GM12878 (cell line): Measurements from ENCODE around the gene ADAMTS13. TPM values are rescaled to one million over a fixed set of nuclear protein-coding genes. Genes with fewer than 3 reads are reported as not detected.
A peak's percentile ranks its signal among the peaks of the same experiment; 100 is the strongest.

ENCODE experiments used
- ATAC-seq: fragments of 200-7000 bp; cut with Tn5 transposase; 3 replicates; pipeline ENCODE4 v1.9.1; 2020; ENCODE audit warnings: mild to moderate bottlenecking, moderate library complexity
- BruUV-seq: library from RNA; stranded (reverse); fragments of 400-500 nt; replicated peaks from 2 replicates; lab custom pipeline; 2021; lab: Mats Ljungman, UMichigan
- CTCF ChIA-PET: fragments of 300-600 bp; sonication (Branson Sonifier 250); formaldehyde crosslinking; extraction: SDS; loops from one replicate; lab custom pipeline; 2021; ENCODE audit warnings: inconsistent platforms; lab: Yijun Ruan, JAX
- POLR2A ChIA-PET: fragments of 350-600 bp; formaldehyde crosslinking; extraction: SDS; loops from one replicate; lab custom pipeline; 2021; ENCODE audit warnings: inconsistent platforms; lab: Charles Lee
- RAD21 ChIA-PET: fragments of 300-600 bp; sonication (Branson Sonifier 250); formaldehyde crosslinking; loops from one replicate; lab custom pipeline; 2023; ENCODE audit warnings: antibody characterized with exemption; ENCODE audit not compliant: unreplicated experiment; lab: Charles Lee
- SMC1A ChIA-PET: fragments of 300-600 bp; sonication (Branson Sonifier 250); formaldehyde crosslinking; loops from one replicate; lab custom pipeline; 2023; ENCODE audit not compliant: unreplicated experiment, uncharacterized antibody; lab: Charles Lee
- DNase-seq: peaks from one replicate; pipeline ENCODE4 v3.0.0-alpha.2; 2011; ENCODE audit warnings: low read depth, low spot score
- FAIRE-seq: peaks from 3 replicates; lab custom pipeline; 2011; peaks lifted over from hg19 to GRCh38; lab: Jason Lieb, UNC
- H2AFZ ChIP-seq: 2 replicates; pipeline ENCODE4 v1.6.0; 2011; ENCODE audit warnings: low read depth, low read length, control low read depth; ENCODE audit not compliant: control insufficient read depth
- H3K27ac ChIP-seq: 2 replicates; pipeline ENCODE4 v1.5.1; 2011; ENCODE audit warnings: control low read depth; ENCODE audit not compliant: control insufficient read depth, insufficient read depth
- H3K27me3 ChIP-seq, 2 experiments: replicated peaks in 1 of 2; 2 replicates each; pipeline versions ENCODE4 v1.6.0 to v1.6.1; 2011; ENCODE audit warnings: low read length in 1 of 2; ENCODE audit not compliant: control insufficient read depth in 2 of 2, insufficient read depth in 2 of 2
- H3K36me3 ChIP-seq, 2 experiments: 2 replicates each; pipeline ENCODE4 v1.5.1; 2011; ENCODE audit warnings: low read length in 1 of 2; ENCODE audit not compliant: control insufficient read depth in 2 of 2, insufficient read depth in 2 of 2
- H3K4me1 ChIP-seq: 2 replicates; pipeline ENCODE4 v1.6.1; 2011; ENCODE audit warnings: mild to moderate bottlenecking, low read length, moderate library complexity, mixed read lengths; ENCODE audit not compliant: control insufficient read depth, insufficient read depth
- H3K4me2 ChIP-seq: 2 replicates; pipeline ENCODE4 v1.6.0; 2011; ENCODE audit warnings: control low read depth; ENCODE audit not compliant: control insufficient read depth, insufficient read depth
- H3K4me3 ChIP-seq: fragments of 200-600 bp; sonication (generic); 2 replicates; pipeline ENCODE4 v1.5.1; 2016
- H3K79me2 ChIP-seq: 2 replicates; pipeline ENCODE4 v1.6.0; 2011; ENCODE audit warnings: low read length; ENCODE audit not compliant: control insufficient read depth, insufficient read depth
- H3K9ac ChIP-seq: 2 replicates; pipeline ENCODE4 v1.8.0; 2011; ENCODE audit warnings: low read length, control low read depth, mixed read lengths; ENCODE audit not compliant: control insufficient read depth, insufficient read depth
- H3K9me3 ChIP-seq: replicated peaks from 3 replicates; pipeline ENCODE4 v1.5.1; 2011; ENCODE audit warnings: mild to moderate bottlenecking, low read length; ENCODE audit not compliant: control insufficient read depth, insufficient read depth
- H4K20me1 ChIP-seq: 2 replicates; pipeline ENCODE4 v1.6.0; 2011; ENCODE audit not compliant: control insufficient read depth, insufficient read depth
- ASH2L ChIP-seq: fragments of 300-600, 200-600 bp; sonication (generic); IDR thresholded peaks from 2 replicates; pipeline ENCODE4 v1.6.1; 2017; ENCODE audit warnings: low read depth, mild to moderate bottlenecking, borderline replicate concordance
- HSF1 ChIP-seq: fragments of 150-350 bp; IDR thresholded peaks from 2 replicates; pipeline ENCODE4 v1.6.1; 2014; ENCODE audit warnings: mild to moderate bottlenecking, low read depth, low read length
- IRF4 ChIP-seq: IDR thresholded peaks from 2 replicates; pipeline ENCODE4 v1.6.1; 2011; ENCODE audit warnings: low read depth, low read length
- SIN3A ChIP-seq: IDR thresholded peaks from 2 replicates; pipeline ENCODE4 v1.6.1; 2012; ENCODE audit warnings: low read depth, low read length, improper control_type of control experiment
- YBX1 ChIP-seq: fragments of 450-650 bp; IDR thresholded peaks from 2 replicates; pipeline ENCODE4 v1.6.1; 2016; ENCODE audit warnings: antibody characterized with exemption
- ZBTB40 ChIP-seq: fragments of 450-650 bp; IDR thresholded peaks from 2 replicates; pipeline ENCODE4 v1.6.1; 2016; ENCODE audit warnings: mild to moderate bottlenecking, moderate library complexity, borderline replicate concordance
- WGBS: methylation state at CpG from one replicate; pipeline ENCODE4 v1.1.6; 2016; ENCODE audit warnings: low lambda C conversion rate; ENCODE audit not compliant: insufficient replicate concordance, insufficient coverage; ENCODE audit errors: missing lambda C conversion rate; 5-methylcytosine and 5-hydroxymethylcytosine counted together
- in situ Hi-C: fragments of 300-500 bp; cut with MboI; formaldehyde crosslinking; loops from 9 replicates; pipeline ENCODE4 v1.14.3; 2018; ENCODE audit warnings: mixed read lengths
- intact Hi-C: fragments of 100-400 bp; cut with micrococcal nuclease; formaldehyde crosslinking; loops from one replicate; pipeline ENCODE4 v1.14.2; 2022; ENCODE audit not compliant: unreplicated experiment
- polyA plus RNA-seq, 11 experiments: library from polyadenylated mRNA; depleted of rRNA in 4 of 11; unstranded in 6 of 11; stranded (reverse) in 5 of 11; fragments of >200 nt; fragmentation: Nextera tagmentation in 4 of 11; fragmentation: Illumina TruSeq in 1 of 11; extraction: Ambion mirVana in 4 of 11; extraction: Trizol in 1 of 11; gene quantifications; 1 replicate in 1 of 11; 2 replicates in 10 of 11; pipeline versions ENCODE4 v1.2.1 to v1.2.3, GENCODE V29; 2011 to 2016; ENCODE audit warnings: inconsistent platforms in 2 of 11, missing spikeins in 2 of 11, low read depth in 1 of 11
- total RNA-seq, 4 experiments: library from RNA; depleted of rRNA in 3 of 4; stranded (reverse); fragments of >200 nt in 3 of 4; fragmentation: Illumina TruSeq in 1 of 4; extraction: Trizol in 1 of 4; gene quantifications; 2 replicates each; pipeline versions ENCODE4 v1.2.1 to v1.2.3, GENCODE V29; 2013 to 2021

ADAMTS13 gene
- total and polyA plus RNA-seq, 10 of the 15 experiments (the other 5 are each of a cell fraction or from before 2014, with no cell fraction given) = 0.08 to 2.4 (median 0.28) TPM

- TF ChIP-seq HSF1 (peak; percentile 92), ASH2L (no peak), YBX1 (no peak), IRF4 (no peak), ZBTB40 (no peak), SIN3A (no peak)
- in situ Hi-C loops (no loop called here), intact Hi-C loops (no loop called here)
- ChIA-PET POLR2A (no interaction called here), CTCF (interaction anchor here (0.9 kb wide), 1 partner anchor 9 kb away, joined by 3 read pairs; no protein-coding TSS in a partner anchor), RAD21 (interaction anchor here (0.8 kb wide), 1 partner anchor 71 kb away, joined by 3 read pairs; no protein-coding TSS in a partner anchor), SMC1A (no interaction called here)
- H3K4me1 ChIP-seq = no peaks in the 10 kb centered on the region
- H3K36me3 ChIP-seq = no peaks in the 10 kb centered on the region
- no peak overlapping the region for H3K27ac ChIP-seq
- no TSS peak for BruUV-seq
- 46% methylated on average over 10 of the region's 10 CpGs for WGBS
- no peak for DNase-seq
- H3K4me3 ChIP-seq = no peak overlapping the region
- no peaks in the 10 kb centered on the region for H4K20me1 ChIP-seq
- no peak overlapping the region for H3K9ac ChIP-seq
- H3K27me3 ChIP-seq = no peaks in the 10 kb centered on the region; a peak in 1 of 4 replicates
- FAIRE-seq = no peak
- no peak; the same call in 2 of the 3 replicates for ATAC-seq
- H2AFZ ChIP-seq = no peak overlapping the region
- H3K79me2 ChIP-seq = no peaks in the 10 kb centered on the region
- H3K4me2 ChIP-seq = no peak overlapping the region
- H3K9me3 ChIP-seq = no peaks in the 10 kb centered on the region; the same call in 2 of the 3 replicates
These were observed 5.6 kb downstream of the ADAMTS13 start for GRCh38 chr9:133427658-133428348.
